ENCODE results near the gene CAPN15.

The CAPN15 gene

GRCh38 chr16:531494-532125, 4.1 kb downstream of the CAPN15 start:
- no peak for TF ChIP-seq CTCF (IDR thresholded peaks at IDR 0.05; ENCODE audit: extremely low read depth, insufficient read depth, missing control alignments)
- DNase-seq (ENCODE audit: low spot score), result no peak
- in situ Hi-C loops (cut with MboI; ENCODE audit: low pct_unique_long_range_greater_than_20kb, low sequenced_read_pairs, unreplicated experiment), result no loop called here

GRCh38 chr16:533391-534123, 6.0 kb downstream of the CAPN15 start:
- in situ Hi-C loops (cut with MboI; ENCODE audit: low pct_unique_long_range_greater_than_20kb, low sequenced_read_pairs, unreplicated experiment), result no loop called here
- TF ChIP-seq CTCF (IDR thresholded peaks at IDR 0.05; ENCODE audit: extremely low read depth, insufficient read depth, missing control alignments), result no peak
- no peak for DNase-seq (ENCODE audit: low spot score)

- in situ Hi-C loops (cut with MboI; ENCODE audit: low pct_unique_long_range_greater_than_20kb, low sequenced_read_pairs, unreplicated experiment), result no loop called here
- no peak for DNase-seq (ENCODE audit: low spot score)
- TF ChIP-seq CTCF (IDR thresholded peaks at IDR 0.05; ENCODE audit: extremely low read depth, insufficient read depth, missing control alignments), result no peak
These were observed 6.6 kb downstream of the CAPN15 start for GRCh38 chr16:534135-534534.

GRCh38 chr16:534856-535445, 7.4 kb downstream of the CAPN15 start:
- DNase-seq (ENCODE audit: low spot score), result no peak
- no peak for TF ChIP-seq CTCF (IDR thresholded peaks at IDR 0.05; ENCODE audit: extremely low read depth, insufficient read depth, missing control alignments)
- in situ Hi-C loops (cut with MboI; ENCODE audit: low pct_unique_long_range_greater_than_20kb, low sequenced_read_pairs, unreplicated experiment), result no loop called here

- in situ Hi-C loops (cut with MboI; ENCODE audit: low pct_unique_long_range_greater_than_20kb, low sequenced_read_pairs, unreplicated experiment), result no loop called here
These were observed 8.2 kb downstream of the CAPN15 start for GRCh38 chr16:535446-536405.

More at GRCh38 chr16:535446-536405, 8.2 kb downstream of the CAPN15 start:
- no peak for DNase-seq (ENCODE audit: low spot score)
- TF ChIP-seq CTCF (IDR thresholded peaks at IDR 0.05; ENCODE audit: extremely low read depth, insufficient read depth, missing control alignments), result no peak

All from GM13977 (cell line).